ENCODE results near the gene ODAD3. TPM values are rescaled to one million over a fixed set of nuclear protein-coding genes. Genes with fewer than 3 reads are reported as not detected.

ODAD3 gene
- total RNA-seq, 4 donors from 2014 or later, result 0.39 to 0.83 TPM; not detected in 2

- intact Hi-C loops (cut with DNase I), result no loop called here
- Histone ChIP-seq H3K27me3 (peaks cover 0 to 68% (median 54%) of the 10 kb centered on the region in 4 donors), H3K36me3 (no peaks in the 10 kb centered on the region), H3K4me1 (peaks cover 38 to 56% (median 49%) of the 10 kb centered on the region in 4 donors), H3K4me3 (peak overlapping the region; percentile 34 to 57 (median 39)), H3K27ac (replicated peaks in 1 of 4) (peak overlapping the region in 1 of 4 donors; percentile 4), H3K9me3 (no peaks in the 10 kb centered on the region)
- TF ChIP-seq CTCF (IDR thresholded peaks at IDR 0.05) (no peak), POLR2AphosphoS5 (IDR thresholded peaks at IDR 0.05) (peak; percentile 15 to 23), EP300 (IDR thresholded peaks at IDR 0.05) (no peak)
- no peak for DNase-seq (ENCODE audit: extremely low spot score)
- 22% methylated on average over 36 of the region's 56 CpGs for WGBS
These were observed 12.5 kb downstream of the ODAD3 start for GRCh38 chr19:11422163-11423065.

GRCh38 chr19:11421371-11422098, 13.4 kb downstream of the ODAD3 start:
- Histone ChIP-seq H3K36me3 (no peaks in the 10 kb centered on the region), H3K9me3 (no peaks in the 10 kb centered on the region), H3K27ac (replicated peaks in 1 of 4) (no peak overlapping the region), H3K4me1 (peaks cover 38 to 56% (median 49%) of the 10 kb centered on the region in 4 donors), H3K27me3 (peaks cover 0 to 77% (median 54%) of the 10 kb centered on the region in 4 donors), H3K4me3 (peak overlapping the region; percentile 42 to 57 (median 42))
- TF ChIP-seq EP300 (IDR thresholded peaks at IDR 0.05), result no peak
- TF ChIP-seq CTCF (IDR thresholded peaks at IDR 0.05), result no peak
- TF ChIP-seq POLR2A (IDR thresholded peaks at IDR 0.05; ENCODE audit: low read depth), result no peak
- no peak for TF ChIP-seq POLR2AphosphoS5 (IDR thresholded peaks at IDR 0.05)
- intact Hi-C loops (cut with DNase I), result no loop called here
- no peak for DNase-seq (ENCODE audit: extremely low spot score)
- 25% methylated on average over 32 of the region's 36 CpGs for WGBS

- Histone ChIP-seq H3K4me1 (peaks cover 38 to 56% (median 49%) of the 10 kb centered on the region in 4 donors), H3K4me3 (peak overlapping the region; percentile 42 to 57 (median 42)), H3K9me3 (no peaks in the 10 kb centered on the region), H3K36me3 (no peaks in the 10 kb centered on the region), H3K27me3 (peaks cover 0 to 84% (median 54%) of the 10 kb centered on the region in 4 donors), H3K27ac (replicated peaks in 1 of 4) (peak overlapping the region in 3 of 4 donors; percentile 30 to 51 (median 48))
- no peak for DNase-seq (ENCODE audit: extremely low spot score)
- 12% methylated on average over 40 of the region's 46 CpGs for WGBS
- intact Hi-C loops (cut with DNase I), result no loop called here
- TF ChIP-seq CTCF (IDR thresholded peaks at IDR 0.05), result no peak
- TF ChIP-seq EP300 (IDR thresholded peaks at IDR 0.05), result no peak
- TF ChIP-seq POLR2AphosphoS5 (IDR thresholded peaks at IDR 0.05), result peak in 1 of 2 donors; percentile 18
- TF ChIP-seq POLR2A (IDR thresholded peaks at IDR 0.05; ENCODE audit: low read depth), result no peak
These were observed 14.2 kb downstream of the ODAD3 start for GRCh38 chr19:11420429-11421370.

All from esophagus muscularis mucosa (tissue), 4 donors.